H9 (cell line): ENCODE data around the gene GLB1L2. TPM values are rescaled to one million over a fixed set of nuclear protein-coding genes. Genes with fewer than 3 reads are reported as not detected.

Experiments
- DNase-seq: peaks from one replicate; pipeline ENCODE4 v3.0.0-alpha.2; 2017
- H2AFZ ChIP-seq: one replicate; pipeline ENCODE4 v1.6.1; 2013; ENCODE audit warnings: mild to moderate bottlenecking, low read length, control low read depth, moderate library complexity
- H2AK5ac ChIP-seq: 2 replicates; pipeline ENCODE4 v1.6.1; 2013; ENCODE audit warnings: low read length, control low read depth, mixed read lengths; ENCODE audit not compliant: insufficient read length
- H2BK120ac ChIP-seq: one replicate; pipeline ENCODE4 v1.6.1; 2013; ENCODE audit warnings: low read depth, mild to moderate bottlenecking, low read length, control low read depth, inconsistent platforms; ENCODE audit not compliant: poor library complexity, severe bottlenecking
- H2BK12ac ChIP-seq: 2 replicates; pipeline ENCODE4 v1.6.1; 2013; ENCODE audit warnings: low read length, control low read depth, mixed read lengths, low read depth; ENCODE audit not compliant: insufficient read length
- H2BK15ac ChIP-seq: 2 replicates; pipeline ENCODE4 v1.6.1; 2013; ENCODE audit warnings: low read depth, low read length, control low read depth
- H2BK20ac ChIP-seq: one replicate; pipeline ENCODE4 v1.6.1; 2013; ENCODE audit warnings: low read depth, mild to moderate bottlenecking, low read length, control low read depth, inconsistent platforms; ENCODE audit not compliant: poor library complexity, severe bottlenecking
- H2BK5ac ChIP-seq: 2 replicates; pipeline ENCODE4 v1.6.1; 2013; ENCODE audit warnings: low read length, control low read depth, mixed read lengths; ENCODE audit not compliant: insufficient read length
- H3K14ac ChIP-seq: 2 replicates; pipeline ENCODE4 v1.6.1; 2013; ENCODE audit warnings: low read length, control low read depth; ENCODE audit not compliant: insufficient read depth
- H3K18ac ChIP-seq: 2 replicates; pipeline ENCODE4 v1.6.1; 2013; ENCODE audit warnings: low read depth, mild to moderate bottlenecking, mixed read lengths, low read length, control low read depth; ENCODE audit not compliant: insufficient read length
- H3K23ac ChIP-seq: 2 replicates; pipeline ENCODE4 v1.6.1; 2013; ENCODE audit warnings: low read length, control low read depth, mixed read lengths, low read depth; ENCODE audit not compliant: insufficient read length
- H3K23me2 ChIP-seq: 2 replicates; pipeline ENCODE4 v1.6.1; 2013; ENCODE audit warnings: low read depth, mild to moderate bottlenecking, mixed read lengths, low read length, control low read depth; ENCODE audit not compliant: insufficient read length, poor library complexity, severe bottlenecking
- H3K27ac ChIP-seq: 2 replicates; pipeline ENCODE4 v1.5.1; 2013; ENCODE audit warnings: low read length, control low read depth, mixed read lengths, low read depth; ENCODE audit not compliant: insufficient read length
- H3K27me3 ChIP-seq: 2 replicates; pipeline ENCODE4 v1.6.1; 2013; ENCODE audit warnings: low read length, control low read depth, inconsistent platforms; ENCODE audit not compliant: insufficient read depth
- H3K4ac ChIP-seq: 2 replicates; pipeline ENCODE4 v1.6.1; 2013; ENCODE audit warnings: low read depth, mild to moderate bottlenecking, control low read depth, inconsistent platforms, low read length, moderate library complexity
- H3K4me1 ChIP-seq: 2 replicates; pipeline ENCODE4 v1.6.1; 2013; ENCODE audit warnings: low read length, control low read depth, inconsistent platforms; ENCODE audit not compliant: insufficient read depth
- H3K4me2 ChIP-seq: 2 replicates; pipeline ENCODE4 v1.6.1; 2013; ENCODE audit warnings: low read length, control low read depth, mixed read lengths; ENCODE audit not compliant: insufficient read length, insufficient read depth
- H3K56ac ChIP-seq: 2 replicates; pipeline ENCODE4 v1.6.1; 2013; ENCODE audit warnings: low read depth, mild to moderate bottlenecking, mixed read lengths, low read length, control low read depth; ENCODE audit not compliant: insufficient read length
- H3K79me1 ChIP-seq: 2 replicates; pipeline ENCODE4 v1.6.1; 2013; ENCODE audit warnings: low read depth, mild to moderate bottlenecking, moderate library complexity, low read length, control low read depth, inconsistent platforms; ENCODE audit not compliant: insufficient read depth, poor library complexity, severe bottlenecking
- H3K79me2 ChIP-seq: 2 replicates; pipeline ENCODE4 v1.6.1; 2013; ENCODE audit warnings: low read length, control low read depth, inconsistent platforms; ENCODE audit not compliant: insufficient read depth
- H3K9ac ChIP-seq: 2 replicates; pipeline ENCODE4 v1.6.1; 2013; ENCODE audit warnings: low read length, control low read depth, mixed read lengths; ENCODE audit not compliant: insufficient read length; ENCODE audit errors: extremely low read depth
- H3K9me3 ChIP-seq: one replicate; pipeline ENCODE4 v1.6.1; 2013; ENCODE audit warnings: low read depth, low read length, inconsistent platforms; ENCODE audit not compliant: control insufficient read depth
- H3T11ph ChIP-seq: one replicate; pipeline ENCODE4 v1.6.1; 2013; ENCODE audit warnings: mild to moderate bottlenecking, low read length, control low read depth, inconsistent platforms
- H4K20me1 ChIP-seq: one replicate; pipeline ENCODE4 v1.6.1; 2013; ENCODE audit not compliant: control insufficient read depth, insufficient read length, insufficient read depth
- H4K5ac ChIP-seq: 2 replicates; pipeline ENCODE4 v1.6.1; 2013; ENCODE audit warnings: low read depth, mild to moderate bottlenecking, mixed read lengths, low read length, control low read depth; ENCODE audit not compliant: insufficient read length
- H4K8ac ChIP-seq: replicated peaks from 2 replicates; pipeline ENCODE4 v1.6.1; 2013; ENCODE audit warnings: low read length, control low read depth, mixed read lengths, low read depth; ENCODE audit not compliant: insufficient read length
- H4K91ac ChIP-seq: 2 replicates; pipeline ENCODE4 v1.6.1; 2013; ENCODE audit warnings: low read depth, mild to moderate bottlenecking, moderate library complexity, mixed read lengths, low read length, control low read depth; ENCODE audit not compliant: insufficient read length
- H3K27ac Mint-ChIP-seq, 3 experiments: 2 replicates in 2 of 3; 3 replicates in 1 of 3; pipeline ENCODE4 v1.8.0; 2020 to 2021; ENCODE audit warnings: mixed read lengths in 3 of 3, mild to moderate bottlenecking in 1 of 3, moderate library complexity in 1 of 3
- H3K27me3 Mint-ChIP-seq: 2 replicates; pipeline ENCODE4 v1.8.0; 2021; ENCODE audit warnings: low read depth, mild to moderate bottlenecking, moderate library complexity, mixed read lengths
- H3K36me3 Mint-ChIP-seq, 3 experiments: 2 replicates in 2 of 3; 3 replicates in 1 of 3; pipeline ENCODE4 v1.8.0; 2020 to 2021; ENCODE audit warnings: low read depth in 3 of 3, mixed read lengths in 3 of 3; ENCODE audit not compliant: insufficient read depth in 1 of 3
- H3K4me1 Mint-ChIP-seq, 2 experiments: 2 replicates each; pipeline ENCODE4 v1.8.0; 2020; ENCODE audit warnings: mixed read lengths in 2 of 2
- H3K4me3 Mint-ChIP-seq, 2 experiments: 2 replicates in 1 of 2; 3 replicates in 1 of 2; pipeline ENCODE4 v1.8.0; 2020 to 2021; ENCODE audit warnings: mild to moderate bottlenecking in 2 of 2, mixed read lengths in 2 of 2, moderate library complexity in 1 of 2
- H3K9me3 Mint-ChIP-seq, 2 experiments: 2 replicates in 1 of 2; 3 replicates in 1 of 2; pipeline ENCODE4 v1.8.0; 2020; ENCODE audit warnings: mild to moderate bottlenecking in 2 of 2, mixed read lengths in 2 of 2, moderate library complexity in 1 of 2
- WGBS: extraction: QIAGEN DNeasy Blood & Tissue Kit; methylation state at CpG from one replicate; pipeline ENCODE4 v1.1.7; 2013; ENCODE audit warnings: missing lambda C conversion rate, low lambda C conversion rate, mixed read lengths; ENCODE audit not compliant: insufficient read length; ENCODE audit errors: extremely low coverage; 5-methylcytosine and 5-hydroxymethylcytosine counted together
- total RNA-seq: library from RNA; stranded (reverse); gene quantifications from 2 replicates; pipeline ENCODE4 v1.2.1, GENCODE V29; 2021
- TF ChIP-seq, protein P1 (sequence below): fragments of 200-600 bp; sonication (generic); conservative IDR thresholded peaks from 3 replicates; pipeline ENCODE4 v1.8.0; 2021; ENCODE audit warnings: antibody characterized with exemption, mild to moderate bottlenecking

GLB1L2 gene
- total RNA-seq, 1 experiment from 2014 or later, result 2.4 TPM

DNA sequence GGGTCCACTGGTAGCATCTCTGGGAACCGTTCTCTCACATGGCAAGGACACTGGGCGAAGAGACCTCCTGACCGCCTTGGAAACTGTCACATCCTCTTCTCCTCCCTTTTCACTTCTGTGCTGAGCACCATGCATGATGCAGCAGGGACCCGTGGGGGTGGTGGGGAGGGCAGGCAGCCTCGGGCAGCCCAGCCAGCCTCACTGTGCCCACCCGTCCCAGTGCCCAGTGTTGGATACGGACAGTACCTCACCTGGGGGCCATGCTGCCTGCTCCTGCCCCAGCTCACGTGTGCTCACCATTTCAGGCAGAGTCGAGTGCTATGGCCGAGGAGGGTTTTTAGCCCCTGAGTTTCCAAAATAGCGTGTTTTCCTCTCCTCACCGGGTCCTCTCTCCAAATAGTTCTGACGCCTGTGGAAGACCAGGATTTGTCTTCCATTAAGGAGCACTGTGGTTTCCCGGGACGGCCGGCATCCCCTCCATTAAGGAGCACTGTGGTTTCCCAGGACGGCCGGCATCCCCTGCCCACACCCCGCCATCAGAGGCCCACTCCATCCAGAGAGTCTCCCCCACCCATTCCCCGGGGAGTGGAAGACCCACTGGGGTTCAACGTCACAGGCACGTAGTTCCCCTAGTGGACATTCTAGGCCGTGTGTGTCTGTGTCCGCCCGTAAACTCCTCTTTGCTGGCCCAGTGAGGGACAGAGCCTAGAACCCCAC, 57.8 kb downstream of the GLB1L2 start:
- TF ChIP-seq, protein P1, sequence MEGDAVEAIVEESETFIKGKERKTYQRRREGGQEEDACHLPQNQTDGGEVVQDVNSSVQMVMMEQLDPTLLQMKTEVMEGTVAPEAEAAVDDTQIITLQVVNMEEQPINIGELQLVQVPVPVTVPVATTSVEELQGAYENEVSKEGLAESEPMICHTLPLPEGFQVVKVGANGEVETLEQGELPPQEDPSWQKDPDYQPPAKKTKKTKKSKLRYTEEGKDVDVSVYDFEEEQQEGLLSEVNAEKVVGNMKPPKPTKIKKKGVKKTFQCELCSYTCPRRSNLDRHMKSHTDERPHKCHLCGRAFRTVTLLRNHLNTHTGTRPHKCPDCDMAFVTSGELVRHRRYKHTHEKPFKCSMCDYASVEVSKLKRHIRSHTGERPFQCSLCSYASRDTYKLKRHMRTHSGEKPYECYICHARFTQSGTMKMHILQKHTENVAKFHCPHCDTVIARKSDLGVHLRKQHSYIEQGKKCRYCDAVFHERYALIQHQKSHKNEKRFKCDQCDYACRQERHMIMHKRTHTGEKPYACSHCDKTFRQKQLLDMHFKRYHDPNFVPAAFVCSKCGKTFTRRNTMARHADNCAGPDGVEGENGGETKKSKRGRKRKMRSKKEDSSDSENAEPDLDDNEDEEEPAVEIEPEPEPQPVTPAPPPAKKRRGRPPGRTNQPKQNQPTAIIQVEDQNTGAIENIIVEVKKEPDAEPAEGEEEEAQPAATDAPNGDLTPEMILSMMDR, result no peak

More for the DNA sequence above, 57.8 kb downstream of the GLB1L2 start:
- Histone ChIP-seq H3K79me1 (no peaks in the 10 kb centered on the region), H3K4me2 (no peak overlapping the region), H3K27me3 (no peaks in the 10 kb centered on the region), H4K91ac (no peak overlapping the region), H4K5ac (no peak overlapping the region), H4K8ac (no peak overlapping the region), H2AK5ac (no peak overlapping the region), H3K23ac (no peak overlapping the region), H2AFZ (no peak overlapping the region), H2BK12ac (no peak overlapping the region), H3K27ac (no peak overlapping the region), H3K23me2 (no peaks in the 10 kb centered on the region), H3K4me1 (no peaks in the 10 kb centered on the region), H3K56ac (no peak overlapping the region), H2BK15ac (no peak overlapping the region), H3K4ac (no peak overlapping the region), H3K14ac (no peak overlapping the region; the same call in 1 of the 2 replicates), H3K18ac (no peak overlapping the region), H3K79me2 (no peaks in the 10 kb centered on the region; the same call in 1 of the 2 replicates), H3K9me3 (no peaks in the 10 kb centered on the region), H2BK20ac (no peak overlapping the region), H2BK5ac (no peak overlapping the region), H3K9ac (no peak overlapping the region), H4K20me1 (no peaks in the 10 kb centered on the region), H3T11ph (no peak overlapping the region), H2BK120ac (no peak overlapping the region)
- H3K27me3 Mint-ChIP-seq, result no peaks in the 10 kb centered on the region
- DNase-seq, result no peak
- H3K4me3 Mint-ChIP-seq, result no peak overlapping the region
- no CpG with 5 or more reads among the region's 25 CpGs for WGBS
- no peaks in the 10 kb centered on the region; a peak in 1 of 5 replicates for H3K9me3 Mint-ChIP-seq
- peaks cover 7 to 23% (median 8%) of the 10 kb centered on the region in 3 experiments; a peak in 5 of 7 replicates for H3K36me3 Mint-ChIP-seq
- no peak overlapping the region for H3K27ac Mint-ChIP-seq
- H3K4me1 Mint-ChIP-seq, result peaks cover 9 to 10% of the 10 kb centered on the region in 2 experiments
